Measurements from ENCODE around the gene GDF2.

DNA sequence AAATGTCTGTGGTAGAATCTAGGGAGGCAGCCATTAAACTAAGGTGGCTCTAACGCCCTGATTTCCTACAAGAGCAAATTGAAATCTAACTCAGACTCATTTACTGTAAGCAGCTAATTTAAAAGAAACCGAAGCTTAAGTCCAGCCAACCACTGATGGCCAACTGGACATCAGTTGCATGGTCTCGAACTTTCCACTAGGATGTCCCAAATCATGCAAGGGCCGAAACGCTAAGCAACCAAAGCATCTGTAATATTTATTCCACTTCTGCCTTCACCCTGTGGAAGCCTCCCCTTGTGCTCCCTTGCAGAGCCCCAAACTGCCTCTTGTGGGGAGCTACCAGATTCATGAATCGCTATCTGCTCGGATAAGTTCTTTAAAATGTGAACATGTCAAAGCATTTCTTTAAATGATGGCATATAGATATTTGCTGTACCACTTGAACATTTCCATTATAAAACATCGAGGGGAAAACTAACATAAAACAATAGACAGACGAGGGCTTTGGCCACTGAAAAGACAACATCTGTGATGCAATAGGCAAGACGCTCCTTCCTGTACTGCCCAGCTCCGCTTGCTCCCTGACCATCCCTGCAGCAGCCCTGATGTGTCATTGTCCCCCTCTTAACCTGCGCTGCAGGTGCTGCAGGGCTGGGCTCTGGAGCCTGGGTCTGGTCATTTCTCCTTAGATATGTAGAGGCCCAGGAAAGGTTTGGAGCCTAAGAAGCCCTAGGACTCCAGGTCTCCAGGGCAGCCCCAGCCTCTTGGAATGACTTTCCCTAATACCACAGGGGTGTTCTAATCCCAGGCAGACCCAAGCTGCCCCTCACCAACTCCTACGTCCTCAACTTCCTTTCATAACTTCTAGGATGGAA lies 23.0 kb downstream of the GDF2 start:
- TF ChIP-seq, protein P1, sequence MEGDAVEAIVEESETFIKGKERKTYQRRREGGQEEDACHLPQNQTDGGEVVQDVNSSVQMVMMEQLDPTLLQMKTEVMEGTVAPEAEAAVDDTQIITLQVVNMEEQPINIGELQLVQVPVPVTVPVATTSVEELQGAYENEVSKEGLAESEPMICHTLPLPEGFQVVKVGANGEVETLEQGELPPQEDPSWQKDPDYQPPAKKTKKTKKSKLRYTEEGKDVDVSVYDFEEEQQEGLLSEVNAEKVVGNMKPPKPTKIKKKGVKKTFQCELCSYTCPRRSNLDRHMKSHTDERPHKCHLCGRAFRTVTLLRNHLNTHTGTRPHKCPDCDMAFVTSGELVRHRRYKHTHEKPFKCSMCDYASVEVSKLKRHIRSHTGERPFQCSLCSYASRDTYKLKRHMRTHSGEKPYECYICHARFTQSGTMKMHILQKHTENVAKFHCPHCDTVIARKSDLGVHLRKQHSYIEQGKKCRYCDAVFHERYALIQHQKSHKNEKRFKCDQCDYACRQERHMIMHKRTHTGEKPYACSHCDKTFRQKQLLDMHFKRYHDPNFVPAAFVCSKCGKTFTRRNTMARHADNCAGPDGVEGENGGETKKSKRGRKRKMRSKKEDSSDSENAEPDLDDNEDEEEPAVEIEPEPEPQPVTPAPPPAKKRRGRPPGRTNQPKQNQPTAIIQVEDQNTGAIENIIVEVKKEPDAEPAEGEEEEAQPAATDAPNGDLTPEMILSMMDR (IDR thresholded peaks at IDR 0.05) = no peak
- no peak for TF ChIP-seq ZFX (IDR thresholded peaks at IDR 0.05; ENCODE audit: borderline replicate concordance)

Measured in 22Rv1 (cell line).